ENCODE results near the gene LRRFIP1. TPM values are rescaled to one million over a fixed set of nuclear protein-coding genes. Genes with fewer than 3 reads are reported as not detected.
"Not testable (repeated sequence)": the region's sequence is repeated elsewhere in the genome, so short reads cannot be mapped to it uniquely, and the experiment has no call there.

LRRFIP1 gene
- total RNA-seq, 1 donor from 2014 or later = 84.8 TPM

DNA sequence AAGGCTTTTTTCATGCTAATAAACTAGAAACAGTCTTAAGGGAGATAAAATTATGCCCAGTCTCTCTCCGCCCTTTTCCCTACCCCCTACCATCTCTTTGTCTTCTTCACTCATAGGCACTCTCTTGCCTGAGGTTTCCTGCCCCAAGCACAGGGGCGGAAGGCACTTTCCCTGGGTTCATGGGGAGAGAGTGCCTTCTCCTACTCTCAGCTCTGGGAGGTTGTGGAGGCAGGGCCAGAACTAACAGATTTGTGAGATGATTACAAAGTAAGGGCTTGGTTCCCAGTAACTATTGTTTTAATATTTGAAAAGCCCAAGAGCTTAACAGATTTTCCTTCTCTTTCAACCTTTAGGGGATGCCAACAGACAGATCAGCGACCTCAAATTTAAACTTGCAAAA lies 145.1 kb downstream of the LRRFIP1 start:
- intact Hi-C loops (cut with DNase I) = no loop called here
- DNase-seq (ENCODE audit: low spot score) (no peak), ATAC-seq (peak; percentile 75)

DNA sequence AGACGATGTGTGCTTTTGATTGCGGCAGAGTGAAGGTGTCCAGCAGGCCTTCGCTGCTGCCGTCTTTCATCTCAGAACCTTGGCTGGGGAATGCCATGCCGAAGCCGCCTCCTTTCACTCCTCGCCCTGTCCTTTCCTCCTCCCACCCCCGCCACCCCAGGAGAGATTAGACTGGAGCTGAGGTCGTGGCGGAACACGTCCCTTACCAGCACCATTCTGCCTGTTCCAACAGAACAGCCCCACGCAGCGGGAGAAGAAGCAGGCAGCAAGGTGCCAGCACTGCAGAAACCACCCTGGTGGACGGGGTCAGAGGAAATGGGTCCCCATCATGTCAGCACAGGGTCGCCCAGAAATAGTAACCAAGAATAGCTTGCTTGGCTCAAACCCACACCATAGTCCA lies 146.4 kb downstream of the LRRFIP1 start:
- no peak for ATAC-seq
- intact Hi-C loops (cut with DNase I) = no loop called here
- DNase-seq (ENCODE audit: low spot score) = no peak

DNA sequence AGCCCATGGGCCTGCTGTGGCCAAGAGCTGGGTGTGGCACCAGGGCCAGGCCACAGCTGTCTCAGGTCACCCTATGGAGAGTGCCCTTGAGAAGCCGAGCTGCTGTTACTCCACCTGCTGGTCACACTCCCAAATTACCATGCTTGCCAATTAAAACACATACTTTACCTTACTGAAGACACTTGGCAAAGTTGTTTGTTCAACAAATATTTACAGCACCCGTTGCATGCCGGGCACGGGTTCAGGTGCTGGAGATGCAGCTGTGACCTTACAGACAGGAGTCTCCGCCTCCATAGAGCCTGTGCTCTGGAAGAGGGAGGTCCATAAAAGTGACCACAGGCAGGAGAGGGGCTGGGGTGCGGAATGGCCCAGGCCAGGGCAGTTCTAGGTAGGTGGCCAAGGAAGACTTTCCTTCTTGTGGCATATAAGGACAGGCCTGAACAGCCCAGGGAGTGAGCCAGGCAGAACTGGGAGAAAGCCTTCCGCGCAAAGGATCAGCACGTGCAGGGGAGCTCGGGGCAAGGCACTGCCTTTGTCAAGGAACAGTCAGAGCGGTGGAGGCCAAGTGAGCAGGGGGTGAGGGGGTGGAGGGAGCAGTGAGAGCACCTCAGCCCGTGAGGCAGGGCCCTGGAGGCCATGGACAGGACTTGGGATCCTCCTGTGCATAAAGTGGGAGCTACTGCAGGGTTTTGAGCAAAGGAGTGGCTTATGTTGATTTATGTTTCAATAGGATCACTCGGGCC lies 147.6 kb downstream of the LRRFIP1 start:
- ATAC-seq (peak; percentile 63), DNase-seq (ENCODE audit: low spot score) (no peak)
- intact Hi-C loops (cut with DNase I) = no loop called here

DNA sequence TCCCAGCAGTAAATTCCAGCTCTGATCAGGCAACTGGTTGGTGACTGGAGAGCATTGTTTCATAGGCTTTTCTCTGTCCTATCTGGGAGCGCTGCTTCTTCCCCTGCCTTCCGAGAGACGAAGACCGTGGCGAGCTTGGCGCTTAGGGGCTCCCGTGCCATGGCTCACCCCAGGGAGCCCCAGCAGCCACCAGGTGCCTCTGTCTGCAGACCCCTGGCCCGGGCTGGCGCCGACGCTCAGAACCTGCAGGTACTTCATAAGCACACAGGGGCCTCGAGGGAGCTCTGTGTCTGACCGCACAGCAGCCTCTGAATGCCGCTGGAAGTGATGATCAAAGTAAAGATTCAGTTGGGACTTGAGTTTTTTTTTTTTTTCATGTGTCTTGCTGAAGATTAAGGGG lies 152.1 kb downstream of the LRRFIP1 start:
- DNase-seq (ENCODE audit: low spot score) = no peak
- no peak for ATAC-seq

DNA sequence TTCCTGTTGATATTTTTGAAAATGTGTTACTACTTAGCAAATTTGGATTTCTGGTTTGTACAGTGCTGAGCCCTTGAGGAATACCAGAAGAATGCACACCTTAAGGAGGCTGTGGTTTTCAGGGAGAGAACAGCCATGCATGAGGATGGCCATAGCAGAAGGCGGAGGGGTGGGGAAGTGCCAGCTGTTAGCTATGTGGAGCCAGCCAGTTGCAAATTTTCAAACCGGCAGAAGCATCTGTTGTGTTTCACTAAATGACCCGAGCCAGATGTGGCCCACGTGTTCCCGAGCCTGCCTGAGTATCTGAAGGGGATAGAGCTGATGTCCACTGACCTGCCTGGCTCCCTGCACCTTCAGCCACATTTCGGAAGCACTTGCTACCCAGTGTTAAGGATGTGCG lies 154.8 kb downstream of the LRRFIP1 start:
- ATAC-seq (no peak), DNase-seq (ENCODE audit: low spot score) (no peak)
- intact Hi-C loops (cut with DNase I) = no loop called here

More for the DNA sequence above, 152.1 kb downstream of the LRRFIP1 start:
- intact Hi-C loops (cut with DNase I) = no loop called here

DNA sequence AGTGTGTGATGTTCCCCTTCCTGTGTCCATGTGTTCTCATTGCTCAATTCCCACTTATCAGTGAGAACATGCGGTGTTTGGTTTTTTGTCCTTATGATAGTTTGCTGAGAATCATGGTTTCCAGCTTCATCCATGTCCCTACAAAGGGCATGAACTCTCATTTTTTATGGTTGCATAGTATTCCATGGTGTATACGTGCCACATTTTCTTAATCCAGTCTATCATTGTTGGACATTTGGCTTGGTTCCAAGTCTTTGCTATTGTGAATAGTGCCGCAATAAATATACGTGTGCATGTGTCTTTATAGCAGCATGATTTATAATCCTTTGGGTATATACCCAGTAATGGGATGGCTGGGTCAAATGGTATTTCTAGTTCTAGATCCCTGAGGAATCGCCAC lies 156.3 kb downstream of the LRRFIP1 start:
- ATAC-seq; intact Hi-C loops (cut with DNase I); DNase-seq (ENCODE audit: low spot score): not testable (repeated sequence)

DNA sequence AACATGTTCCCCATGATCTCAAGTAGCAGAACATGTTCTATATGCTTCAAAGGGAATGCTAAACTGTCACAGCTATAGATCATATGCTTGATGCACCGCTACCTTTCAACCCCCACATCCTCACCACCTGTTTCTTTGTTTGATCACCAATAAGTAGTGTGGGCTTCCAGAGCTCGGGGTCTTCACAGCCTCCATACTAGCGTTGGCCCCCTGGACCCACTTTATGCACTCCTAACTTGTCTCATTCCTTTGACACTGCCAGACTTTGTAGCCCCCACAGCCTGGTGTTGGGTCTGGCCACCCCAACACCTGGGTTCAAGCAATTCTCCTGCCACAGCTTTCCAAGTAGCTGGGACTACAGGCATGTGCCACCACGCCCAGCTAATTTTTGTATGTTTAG lies 159.5 kb downstream of the LRRFIP1 start:
- intact Hi-C loops (cut with DNase I) = no loop called here
- DNase-seq (ENCODE audit: low spot score) (no peak), ATAC-seq (no peak)

DNA sequence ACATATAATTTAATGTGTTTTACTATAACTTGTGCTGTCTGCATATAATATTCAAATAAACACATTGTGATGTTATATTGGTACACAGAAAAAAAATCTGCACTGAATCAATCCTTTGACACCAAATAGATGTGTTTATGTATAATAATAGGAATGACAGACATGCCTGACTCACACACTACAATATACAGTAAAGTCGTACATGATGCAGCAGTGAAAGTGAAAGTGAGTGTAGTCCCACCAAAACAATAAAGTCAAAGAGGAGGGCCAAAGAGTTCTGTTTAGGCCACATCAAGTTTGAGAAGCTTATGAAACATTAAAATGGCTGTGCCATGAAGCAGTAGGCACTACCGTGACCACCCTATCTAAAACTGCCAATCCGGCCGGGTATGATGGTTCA lies 163.0 kb downstream of the LRRFIP1 start:
- ATAC-seq (no peak), DNase-seq (ENCODE audit: low spot score) (no peak)
- intact Hi-C loops (cut with DNase I) = no loop called here

DNA sequence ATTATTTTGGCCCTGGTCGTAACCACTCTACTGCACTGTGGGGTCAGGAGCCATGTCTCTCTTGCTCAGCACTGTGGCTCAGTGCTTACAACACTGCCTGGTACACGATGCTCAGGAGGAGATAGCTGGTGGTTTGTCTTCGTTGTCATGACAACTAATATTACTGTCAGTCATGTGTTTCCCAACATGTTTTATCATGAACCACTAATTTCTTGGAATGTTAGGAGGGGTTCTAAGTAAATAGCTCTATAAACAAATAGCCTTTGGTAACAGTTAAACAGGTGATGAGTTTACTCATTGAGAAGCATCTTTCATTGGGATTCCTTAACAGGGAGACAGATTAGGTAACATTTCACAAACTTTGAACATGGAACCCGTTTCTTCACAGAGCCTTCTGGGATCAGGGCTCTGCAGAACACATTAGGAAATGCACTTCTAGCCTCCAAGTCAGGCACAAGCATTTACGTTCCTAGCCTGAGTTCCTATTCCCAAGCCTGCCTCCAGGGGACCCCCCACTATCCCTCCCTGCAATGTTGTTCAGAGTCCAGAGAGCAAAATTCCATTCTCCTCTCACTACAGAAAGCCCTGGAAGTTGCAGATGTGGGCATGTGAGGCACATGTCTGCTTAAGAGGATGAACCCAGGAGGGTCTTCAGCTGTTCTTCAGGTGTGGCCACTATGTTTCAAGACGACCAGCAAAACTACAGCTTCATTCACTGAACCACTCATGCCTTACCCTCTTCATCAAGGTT lies 164.8 kb downstream of the LRRFIP1 start:
- DNase-seq (ENCODE audit: low spot score) (no peak), ATAC-seq (no peak)
- intact Hi-C loops (cut with DNase I) = no loop called here

DNA sequence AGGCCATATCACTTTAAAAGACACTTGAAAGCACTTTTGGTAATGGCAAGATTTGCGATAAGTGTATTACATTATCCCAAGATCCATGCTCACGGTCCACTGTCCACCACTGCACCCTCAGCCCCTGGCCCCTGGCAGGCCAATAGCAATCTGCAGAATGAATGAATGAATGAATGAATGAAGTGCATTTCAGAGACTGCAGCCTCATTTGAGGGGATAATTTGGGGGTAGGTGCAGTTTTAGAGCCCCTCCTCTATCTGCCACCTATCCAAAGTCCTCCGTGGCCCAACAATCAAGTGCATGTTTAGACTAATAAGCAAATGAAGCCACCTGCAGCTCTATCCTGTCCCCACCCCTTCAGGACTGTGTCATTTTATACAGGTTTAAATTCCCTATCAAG lies 169.9 kb downstream of the LRRFIP1 start:
- DNase-seq (ENCODE audit: low spot score) = no peak
- no peak for ATAC-seq
- intact Hi-C loops (cut with DNase I) = no loop called here

DNA sequence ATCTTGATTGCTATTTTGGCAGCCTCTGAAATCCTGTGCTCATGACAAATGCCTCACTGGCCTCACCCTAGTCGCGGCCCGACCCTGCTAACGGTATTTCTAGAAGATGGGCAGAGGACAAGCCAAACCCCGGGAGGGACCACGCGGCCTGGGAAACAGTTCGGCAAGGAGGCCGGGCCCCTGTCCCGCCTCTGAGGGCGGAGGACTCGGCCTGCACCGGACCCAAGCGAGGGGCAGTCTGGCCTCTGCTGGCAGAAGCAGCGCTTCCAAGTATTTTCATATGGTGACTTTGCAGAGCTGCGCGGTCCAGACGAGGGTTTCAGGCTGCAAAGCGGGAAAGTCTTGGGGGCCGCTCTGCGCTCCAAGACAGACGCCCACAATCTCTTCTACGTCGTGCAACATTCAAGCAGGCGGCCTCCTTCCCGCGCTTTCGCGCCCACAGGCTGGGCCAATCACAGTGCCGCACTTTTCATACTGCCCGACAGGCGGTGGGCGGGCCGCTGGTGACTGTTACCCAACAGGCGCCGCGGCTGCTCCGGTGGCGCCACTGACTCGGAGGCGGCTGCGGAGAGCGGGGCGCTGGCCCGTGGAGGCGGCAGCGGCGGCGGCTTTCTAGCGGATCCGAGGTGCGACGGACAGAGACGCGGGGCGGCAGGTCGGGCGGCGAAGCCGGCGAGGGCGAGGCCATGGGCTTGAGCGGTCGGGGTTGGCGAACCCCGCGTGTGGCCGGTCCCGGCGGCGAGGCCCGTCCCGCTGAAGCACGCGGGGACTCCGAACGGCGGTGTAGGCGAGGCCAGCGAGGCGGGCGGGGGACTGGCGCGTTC lies 171.1 kb downstream of the LRRFIP1 start, which contains the start of gene RBM44:
TSS of gene RBM44 (plus strand) at position 544 of the 824 bp plus-strand sequence. CDS start 14,831 bp downstream, outside the sequence.
- DNase-seq (ENCODE audit: low spot score) (no peak), ATAC-seq (no peak)
- intact Hi-C loops (cut with DNase I) = no loop called here

DNA sequence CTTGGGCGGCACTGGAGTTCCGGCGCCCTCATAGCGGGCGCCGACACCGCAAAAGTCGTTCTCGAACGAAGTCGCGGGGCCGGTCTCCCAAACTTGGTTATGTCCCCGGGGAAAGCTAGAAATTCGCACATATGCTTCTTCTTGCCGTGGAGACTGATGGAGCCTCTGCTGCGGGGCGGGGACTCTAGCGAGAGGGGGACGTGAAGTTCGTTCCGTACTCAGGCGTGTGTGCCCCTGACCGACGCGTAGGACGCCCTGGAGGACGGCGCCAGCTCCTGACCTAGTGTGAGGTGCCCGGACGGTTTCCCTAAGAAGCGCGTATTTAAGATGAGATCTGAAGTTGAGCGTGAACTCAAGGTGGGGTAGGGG lies 171.7 kb downstream of the LRRFIP1 start:
- intact Hi-C loops (cut with DNase I) = no loop called here
- DNase-seq (ENCODE audit: low spot score) = no peak
- ATAC-seq = no peak

DNA sequence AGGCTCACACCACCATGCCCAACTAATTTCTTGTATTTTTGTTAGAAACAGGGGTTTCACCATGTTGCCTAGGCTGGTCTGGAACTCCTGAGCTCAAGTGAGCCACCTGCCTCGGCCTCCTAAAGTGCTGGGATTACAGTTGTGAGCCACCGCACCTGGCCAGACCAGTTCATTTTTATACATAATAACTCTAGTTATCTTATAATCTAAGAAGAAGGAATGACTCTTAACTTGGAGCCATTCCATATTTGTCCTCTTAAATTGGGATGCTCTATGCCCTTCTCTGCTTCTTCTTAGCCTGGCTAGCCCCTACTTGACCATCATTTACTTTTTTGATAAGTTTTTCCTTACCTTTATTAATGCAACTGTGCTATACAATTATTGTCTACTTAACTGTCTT lies 174.1 kb downstream of the LRRFIP1 start:
- ATAC-seq = no peak
- intact Hi-C loops (cut with DNase I) = no loop called here
- DNase-seq (ENCODE audit: low spot score) = no peak

DNA sequence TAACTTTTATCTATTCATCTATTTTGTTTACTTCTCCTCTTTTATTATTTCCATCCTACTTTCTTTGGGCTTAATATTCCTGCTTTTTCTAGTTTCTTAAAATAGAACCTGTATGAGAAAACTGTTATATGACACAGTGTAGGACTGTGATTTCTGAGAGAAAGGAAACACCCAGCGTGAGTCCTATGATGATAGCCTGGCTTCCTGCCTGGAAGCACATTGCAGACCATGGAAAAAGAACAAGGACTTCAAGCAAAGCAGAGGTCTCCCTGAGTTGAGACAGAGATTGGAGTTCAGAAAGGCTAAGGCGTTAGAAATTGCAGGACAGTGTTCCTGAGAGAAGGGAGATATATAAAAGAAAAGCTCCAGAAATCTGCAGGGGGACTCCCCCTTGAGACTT lies 178.9 kb downstream of the LRRFIP1 start:
- intact Hi-C loops (cut with DNase I) = no loop called here
- DNase-seq (ENCODE audit: low spot score) (no peak), ATAC-seq (no peak)

DNA sequence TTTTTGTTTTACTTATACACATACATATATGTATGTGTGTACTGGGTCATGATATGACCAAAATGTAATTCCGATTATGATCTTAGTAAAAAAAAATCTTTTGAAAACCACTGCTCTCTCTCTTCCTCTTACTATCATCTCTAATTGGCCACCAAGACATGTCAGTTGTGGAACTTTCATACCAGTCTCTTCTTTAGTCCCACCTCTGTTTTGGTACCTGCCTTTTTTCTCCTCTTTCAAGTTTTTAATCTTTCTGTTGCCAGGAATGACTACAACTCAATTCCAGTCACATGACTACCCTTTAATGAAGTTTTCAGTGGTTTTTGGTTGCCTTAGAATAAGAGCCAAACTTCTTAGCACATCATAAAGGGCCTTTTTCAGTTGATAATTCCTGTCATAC lies 188.2 kb downstream of the LRRFIP1 start:
- intact Hi-C loops (cut with DNase I) = no loop called here
- no peak for DNase-seq (ENCODE audit: low spot score)
- no peak for ATAC-seq

DNA sequence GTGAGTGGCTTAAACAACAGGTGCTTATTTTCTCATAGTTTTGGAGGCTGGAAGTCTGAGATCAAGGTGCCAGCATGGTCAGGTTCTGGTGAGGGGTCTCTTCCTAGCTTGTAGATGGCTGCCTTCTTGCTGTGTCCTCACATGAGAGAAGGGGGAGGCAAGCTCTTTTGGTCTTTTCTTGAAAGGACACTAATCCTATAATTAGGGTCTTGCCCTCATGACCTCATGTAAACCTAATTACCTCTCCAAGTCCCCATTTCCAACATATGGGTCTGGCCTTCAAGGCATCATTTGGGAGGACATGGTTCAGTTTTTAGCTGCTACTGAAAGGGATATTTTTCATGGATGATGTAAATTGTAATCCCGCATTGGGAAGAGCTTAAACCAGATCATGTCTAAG lies 189.1 kb downstream of the LRRFIP1 start:
- intact Hi-C loops (cut with DNase I) = no loop called here
- no peak for ATAC-seq

DNA sequence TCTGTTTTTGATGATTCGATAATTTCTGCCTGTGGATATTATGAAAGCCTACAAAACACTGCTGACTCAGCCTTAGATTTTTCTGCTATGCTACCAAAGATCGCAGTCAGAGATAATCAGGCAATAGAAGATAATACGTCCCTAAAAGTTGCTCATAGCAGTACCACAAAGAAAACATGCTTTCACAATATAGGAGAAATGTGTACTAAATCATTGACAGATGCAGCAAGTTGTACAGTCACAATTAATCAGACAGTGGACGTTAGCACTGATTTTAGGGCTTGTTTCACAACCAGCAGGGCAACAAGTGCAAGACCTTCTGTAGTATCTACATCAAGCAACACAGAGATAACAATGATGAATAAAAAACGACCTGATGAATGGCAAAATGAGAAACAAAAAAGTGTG lies 190.7 kb downstream of the LRRFIP1 start:
- DNase-seq (ENCODE audit: low spot score) (no peak), ATAC-seq (no peak)
- intact Hi-C loops (cut with DNase I) = no loop called here

More for the DNA sequence above, 189.1 kb downstream of the LRRFIP1 start:
- no peak for DNase-seq (ENCODE audit: low spot score)

DNA sequence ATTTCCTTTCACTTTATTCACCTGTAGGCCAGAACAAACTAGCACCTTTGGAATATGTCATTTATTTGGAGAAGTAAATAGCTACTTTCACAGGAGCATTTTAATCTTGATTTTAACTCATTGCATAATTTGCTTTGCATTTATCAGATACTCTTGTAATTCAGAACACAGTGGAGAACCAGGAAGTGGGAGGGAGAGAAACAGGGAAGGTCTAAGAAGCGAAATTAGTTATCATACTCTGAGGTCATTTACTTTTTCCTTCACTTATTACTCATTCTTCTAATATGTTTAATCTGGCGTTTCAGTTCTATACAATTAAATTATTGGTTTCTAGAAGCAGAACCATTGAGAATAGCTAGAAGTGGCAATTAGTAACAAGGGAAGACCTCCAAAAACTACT lies 191.8 kb downstream of the LRRFIP1 start:
- no peak for ATAC-seq
- intact Hi-C loops (cut with DNase I) = no loop called here
- DNase-seq (ENCODE audit: low spot score) = no peak

DNA sequence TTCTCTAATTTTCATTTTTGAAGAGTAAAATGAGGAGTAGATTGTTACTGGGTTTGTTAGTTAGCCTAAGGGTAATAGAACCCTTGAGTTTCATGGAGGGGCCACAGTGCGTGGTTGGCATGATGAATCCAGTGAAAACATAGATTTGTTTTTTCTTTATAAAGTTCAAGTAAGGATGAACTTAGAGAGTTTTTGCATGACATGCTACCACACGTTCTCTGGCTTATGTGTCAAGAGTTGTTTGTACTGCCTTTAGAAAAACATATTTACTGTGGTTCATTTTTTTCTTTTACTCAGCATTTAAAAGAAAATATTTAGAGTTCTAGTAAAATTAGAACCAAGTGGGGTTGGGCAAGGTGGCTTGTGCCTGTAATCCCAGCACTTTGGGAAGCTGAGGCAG lies 193.0 kb downstream of the LRRFIP1 start:
- ATAC-seq (no peak), DNase-seq (ENCODE audit: low spot score) (no peak)
- intact Hi-C loops (cut with DNase I) = no loop called here

DNA sequence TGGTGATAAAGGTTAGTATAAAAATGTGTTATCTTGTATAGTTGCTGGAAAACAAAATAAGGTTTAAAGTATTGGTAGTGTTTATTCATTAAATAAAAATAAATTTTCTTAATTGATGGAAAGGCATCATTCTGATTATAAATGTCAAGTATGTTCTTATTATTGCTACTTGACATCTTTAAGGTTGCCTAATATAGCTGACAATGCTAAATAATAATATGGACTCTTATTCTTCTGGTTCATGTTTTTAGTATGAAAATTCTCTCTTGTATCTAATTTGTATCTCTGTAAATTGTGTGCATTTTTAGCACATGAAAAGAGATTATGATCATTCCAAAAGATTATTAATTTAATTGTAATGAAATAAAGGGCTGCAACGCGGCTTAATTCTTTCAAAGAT lies 196.2 kb downstream of the LRRFIP1 start:
- DNase-seq (ENCODE audit: low spot score) (no peak), ATAC-seq (no peak)
- intact Hi-C loops (cut with DNase I) = no loop called here

Measured in sciatic nerve (tissue), 2 donors.